Inflammatory macrophage treated with lipopolysaccharide for 4 hours (primary cell): Measurements from ENCODE around the gene IMPACT.
A peak's percentile ranks its signal among the peaks of the same experiment; 100 is the strongest.

Experiments used
- DNase-seq: peaks from one replicate; pipeline ENCODE4 v3.0.0-alpha.2; 2020

The IMPACT gene

GRCh38 chr18:24426073-24426397 lies 435 bp upstream of the IMPACT start:
- DNase-seq = no peak

- DNase-seq = peak; percentile 12
Observed at GRCh38 chr18:24427484-24427883, 1.0 kb downstream of the IMPACT start.

GRCh38 chr18:24428709-24429108 lies 2.2 kb downstream of the IMPACT start:
- DNase-seq = no peak

GRCh38 chr18:24429188-24429587 lies 2.7 kb downstream of the IMPACT start:
- no peak for DNase-seq

GRCh38 chr18:24432618-24433017 lies 6.1 kb downstream of the IMPACT start:
- peak; percentile 30 for DNase-seq

GRCh38 chr18:24436939-24437338 lies 10.5 kb downstream of the IMPACT start:
- DNase-seq = no peak

GRCh38 chr18:24443870-24444269 lies 17.4 kb downstream of the IMPACT start:
- peak; percentile 31 for DNase-seq

GRCh38 chr18:24446453-24446852 lies 20.0 kb downstream of the IMPACT start:
- no peak for DNase-seq

GRCh38 chr18:24446953-24447538 lies 20.6 kb downstream of the IMPACT start:
- no peak for DNase-seq

- DNase-seq = no peak
Observed at GRCh38 chr18:24447961-24448360, 21.5 kb downstream of the IMPACT start.

GRCh38 chr18:24456549-24456948 lies 30.1 kb downstream of the IMPACT start:
- no peak for DNase-seq

- DNase-seq = peak; percentile 46
Observed at GRCh38 chr18:24459772-24460171, 33.3 kb downstream of the IMPACT start.

- peak; percentile 51 for DNase-seq
Observed at GRCh38 chr18:24460388-24460787, 33.9 kb downstream of the IMPACT start, which contains the start of gene HRH4. TSS of gene HRH4 (plus strand) at chr18:24460637. CDS start at chr18:24460729, 92 bp downstream.

GRCh38 chr18:24461996-24462395 lies 35.5 kb downstream of the IMPACT start:
- no peak for DNase-seq

- DNase-seq = peak; percentile 47
Observed at GRCh38 chr18:24462838-24463775, 36.6 kb downstream of the IMPACT start.

- peak; percentile 78 for DNase-seq
Observed at GRCh38 chr18:24465486-24465885, 39.0 kb downstream of the IMPACT start.

GRCh38 chr18:24466771-24467170 lies 40.3 kb downstream of the IMPACT start:
- no peak for DNase-seq

GRCh38 chr18:24470022-24470618 lies 43.6 kb downstream of the IMPACT start:
- DNase-seq = no peak

GRCh38 chr18:24470805-24471204 lies 44.3 kb downstream of the IMPACT start:
- no peak for DNase-seq

GRCh38 chr18:24472591-24472990 lies 46.1 kb downstream of the IMPACT start:
- no peak for DNase-seq

GRCh38 chr18:24474406-24474805 lies 47.9 kb downstream of the IMPACT start:
- peak; percentile 28 for DNase-seq

GRCh38 chr18:24475926-24476589 lies 49.6 kb downstream of the IMPACT start:
- peak; percentile 20 for DNase-seq

GRCh38 chr18:24479371-24479770 lies 52.9 kb downstream of the IMPACT start:
- no peak for DNase-seq
